Activated CD4-positive, alpha-beta T cell treated with anti-CD3 and anti-CD28 coated beads for 48 hours (primary cell): ENCODE data around the gene TAF10.

Source experiments
- DNase-seq: peaks from one replicate; pipeline ENCODE4 v3.0.0-alpha.2; 2020

Gene TAF10

GRCh38 chr11:6576471-6577373 lies 35.3 kb downstream of the TAF10 start:
- no peak for DNase-seq

DNA sequence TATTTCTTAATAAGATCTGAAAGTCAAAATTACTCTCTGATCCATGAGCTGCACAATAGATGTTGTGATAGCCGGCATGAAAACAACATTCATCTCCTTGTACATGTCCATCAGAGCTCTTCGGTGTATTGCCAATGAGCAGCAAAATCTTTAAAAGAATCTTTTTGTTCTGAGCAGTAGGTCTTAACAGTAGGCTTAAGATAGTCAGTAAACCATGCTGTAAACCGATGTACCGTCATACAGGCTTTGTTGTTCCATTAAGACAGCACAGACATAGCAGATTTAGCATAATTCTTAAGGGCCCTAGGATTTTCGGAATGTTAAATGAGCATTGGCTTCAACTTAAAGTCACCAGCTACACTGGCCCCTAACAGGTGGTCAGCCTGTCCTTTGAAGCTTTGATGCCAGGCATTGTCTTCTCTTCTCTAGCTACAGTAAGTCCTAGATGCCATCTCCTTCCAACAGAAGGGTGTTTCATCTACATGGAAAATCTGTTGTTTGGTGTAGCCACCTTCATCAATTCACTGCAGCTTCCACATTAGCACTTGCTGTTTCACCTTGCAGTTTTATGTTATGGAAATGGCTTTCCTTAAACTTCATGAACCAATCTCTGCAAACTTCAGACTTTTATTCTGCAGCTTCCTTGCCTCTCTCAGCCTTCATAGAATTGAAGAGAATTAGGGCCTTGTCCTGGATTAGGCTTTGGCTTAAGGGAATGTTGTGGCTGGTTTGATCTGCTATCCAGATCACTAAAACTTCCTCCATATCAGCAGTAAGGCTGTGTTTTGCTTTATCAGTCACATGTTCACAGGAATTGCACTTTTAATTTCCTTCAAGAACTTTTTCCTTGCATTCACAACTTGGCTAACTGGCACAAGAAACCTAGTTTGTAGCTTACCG lies 37.0 kb downstream of the TAF10 start:
- DNase-seq, result no peak

DNA sequence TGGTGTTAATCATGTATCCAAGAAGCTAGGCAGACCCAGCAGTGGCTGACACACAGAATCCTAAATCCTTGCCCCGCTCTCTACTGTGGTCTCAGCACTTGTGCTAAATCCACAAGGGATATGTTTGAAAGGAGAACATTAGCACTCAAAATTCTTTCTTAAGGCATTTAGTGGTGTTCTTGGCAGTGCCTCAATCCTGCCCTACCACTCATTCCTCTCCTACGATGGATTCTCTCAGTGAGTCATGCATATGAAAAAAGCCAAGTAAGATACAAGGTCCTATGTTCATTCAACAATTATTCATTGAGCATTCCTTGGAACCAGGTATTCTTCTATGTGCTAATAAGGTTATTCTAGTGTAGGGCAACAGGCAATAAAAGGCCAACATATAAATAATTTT lies 39.8 kb downstream of the TAF10 start:
- DNase-seq, result no peak

DNA sequence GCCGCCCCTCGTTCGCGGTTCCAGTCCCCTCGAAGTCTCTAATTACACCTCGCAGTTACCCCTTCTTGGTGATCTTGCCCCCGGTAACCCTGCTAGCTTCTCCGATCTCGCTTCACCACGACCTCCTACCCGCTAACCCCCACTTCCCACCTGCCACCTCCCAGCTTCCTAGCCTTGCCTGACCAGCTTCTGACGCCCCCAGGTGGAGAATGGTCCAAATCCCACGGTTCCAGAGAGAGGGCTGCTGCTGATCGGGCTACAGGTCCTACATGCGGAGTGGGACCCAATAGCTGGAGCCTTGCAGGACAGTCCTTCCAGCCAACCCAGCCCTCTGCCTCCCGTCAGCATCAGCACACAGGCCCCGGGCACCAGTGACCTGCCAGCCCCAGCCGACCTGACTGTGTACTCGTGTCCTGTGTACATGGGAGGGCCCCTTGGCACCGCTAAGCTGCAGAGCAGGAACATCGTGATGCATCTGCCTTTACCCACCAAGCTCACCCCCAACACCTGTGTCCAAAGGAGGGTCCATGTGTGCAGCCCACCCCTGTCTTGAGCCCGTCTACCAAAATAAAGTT lies 40.5 kb downstream of the TAF10 start:
- DNase-seq, result no peak

DNA sequence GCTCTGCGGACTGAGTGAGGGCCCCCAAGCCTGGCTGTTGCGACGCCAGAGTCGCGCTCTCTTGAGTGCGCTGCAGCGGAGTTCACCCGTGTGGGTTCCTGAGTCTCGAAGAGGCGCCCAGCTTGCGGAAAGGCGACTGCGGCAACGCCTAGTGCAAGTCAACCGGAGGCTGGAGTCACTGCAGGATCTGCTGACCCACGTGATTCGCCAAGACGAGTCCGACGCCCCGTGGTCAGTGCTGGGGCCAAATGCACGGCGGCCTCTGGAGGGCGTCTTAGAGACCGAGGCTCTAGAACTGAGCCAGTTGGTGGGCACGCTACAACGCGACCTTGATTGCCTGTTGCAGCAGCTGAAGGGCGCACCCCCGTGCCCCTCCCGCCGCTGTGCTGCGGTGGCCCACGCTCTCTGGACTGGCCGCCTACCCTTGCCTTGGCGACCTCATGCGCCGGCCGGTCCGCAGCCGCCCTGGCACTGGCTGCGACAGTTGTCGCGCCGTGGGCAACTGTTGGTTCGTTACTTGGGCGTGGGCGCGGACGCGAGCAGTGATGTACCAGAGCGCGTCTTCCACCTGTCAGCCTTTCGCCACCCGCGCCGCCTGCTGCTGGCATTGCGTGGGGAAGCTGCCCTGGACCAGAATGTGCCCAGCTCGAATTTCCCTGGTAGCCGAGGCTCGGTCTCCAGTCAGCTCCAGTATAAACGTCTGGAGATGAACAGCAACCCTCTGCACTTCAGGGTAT lies 41.2 kb downstream of the TAF10 start:
- no peak for DNase-seq

DNA sequence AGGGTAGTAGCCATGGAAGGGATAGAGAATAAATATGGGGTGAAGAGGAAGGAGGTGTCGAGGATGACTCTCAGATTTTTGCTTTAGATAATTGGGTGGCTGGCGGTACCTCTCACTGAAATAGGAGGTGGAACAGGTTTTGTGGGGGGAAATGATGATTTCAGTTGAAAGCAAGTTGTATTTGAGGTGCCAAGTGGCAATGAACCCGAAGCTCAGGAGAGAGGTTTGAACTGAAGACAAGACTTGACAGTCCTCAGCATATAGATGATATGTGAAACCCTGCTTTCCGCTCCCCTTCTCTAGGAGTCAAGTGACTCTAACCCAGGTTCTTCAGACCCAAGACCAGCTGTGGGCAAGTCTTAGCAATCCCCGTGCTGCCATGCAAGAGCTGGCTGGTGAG lies 42.3 kb downstream of the TAF10 start:
- DNase-seq, result no peak

DNA sequence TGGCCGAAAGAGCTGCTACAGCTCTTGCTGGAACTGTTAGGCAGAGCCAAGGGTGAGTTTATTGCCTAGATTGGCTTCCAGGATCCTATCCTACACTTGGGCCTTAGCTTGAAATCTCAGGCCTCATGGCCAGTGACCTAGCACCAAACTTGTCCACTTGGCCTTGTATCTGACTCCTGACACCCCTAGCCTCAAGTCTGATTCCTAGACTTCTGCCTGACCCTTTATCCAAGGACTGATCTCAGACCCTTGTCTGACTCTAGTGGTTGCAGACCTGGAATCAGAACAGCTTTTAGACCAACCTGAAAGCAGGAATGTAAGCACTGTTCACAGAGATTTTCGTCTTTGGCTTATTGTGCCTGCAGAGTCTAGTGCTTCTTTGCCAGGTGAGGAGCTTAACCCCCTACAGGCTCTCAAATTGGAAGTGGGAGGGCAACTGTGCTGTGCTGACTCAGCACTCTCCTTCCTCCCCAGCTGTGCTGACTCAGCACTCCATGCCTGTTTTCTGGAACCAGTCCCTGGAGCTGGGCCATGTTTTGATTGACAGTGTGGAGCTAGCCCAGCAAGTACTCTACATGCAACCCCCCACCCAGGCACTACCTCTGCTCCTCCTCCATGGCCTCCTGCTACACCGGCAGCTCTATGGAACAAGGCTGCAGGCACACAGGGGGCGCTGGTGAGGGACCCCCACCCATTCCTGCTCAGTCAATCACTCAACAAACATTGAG lies 43.7 kb downstream of the TAF10 start:
- no peak for DNase-seq

DNA sequence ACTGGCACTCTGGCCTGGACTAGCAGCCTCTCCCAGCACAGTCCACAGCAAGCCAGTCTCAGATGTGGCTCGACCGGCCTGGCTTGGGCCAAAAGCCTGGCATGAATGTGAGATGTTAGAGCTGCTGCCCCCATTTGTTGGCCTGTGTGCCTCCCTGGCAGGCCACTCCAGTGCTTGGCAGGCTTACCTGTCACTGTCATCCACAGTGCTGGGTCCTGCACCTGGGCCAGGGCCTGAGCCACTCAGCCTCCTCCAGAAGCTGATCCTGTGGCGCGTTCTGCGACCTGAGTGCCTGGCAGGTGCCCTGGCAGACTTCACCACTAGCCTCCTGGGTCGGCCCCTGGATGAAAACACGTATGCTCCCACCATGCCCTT lies 44.7 kb downstream of the TAF10 start:
- DNase-seq, result no peak

GRCh38 chr11:6566704-6567370 lies 45.2 kb downstream of the TAF10 start:
- no peak for DNase-seq

- DNase-seq, result no peak
Observed at GRCh38 chr11:6565988-6566703, 45.9 kb downstream of the TAF10 start.

GRCh38 chr11:6565325-6565724 lies 46.7 kb downstream of the TAF10 start:
- DNase-seq, result no peak

DNA sequence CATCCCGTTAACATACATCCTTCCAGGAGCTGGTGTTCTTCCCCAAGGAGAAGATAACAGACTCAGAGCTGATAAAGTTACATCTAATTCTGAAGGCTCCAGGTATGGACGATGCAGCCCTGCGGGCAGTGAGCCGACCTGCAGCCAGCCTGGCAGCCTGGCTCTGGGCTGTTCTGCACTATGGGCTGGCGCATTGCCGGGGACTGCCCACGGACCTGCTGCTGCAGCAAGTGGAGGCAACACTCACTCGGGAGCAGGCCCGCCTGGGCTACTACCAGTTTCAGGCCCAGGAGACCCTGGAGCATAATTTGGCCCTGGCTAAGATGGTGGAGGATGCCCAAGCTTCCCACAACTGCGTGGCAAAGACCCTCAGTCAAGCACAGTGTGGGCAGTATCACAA lies 48.3 kb downstream of the TAF10 start:
- no peak for DNase-seq

- no peak for DNase-seq
Observed at GRCh38 chr11:6563121-6563619, 48.8 kb downstream of the TAF10 start.

DNA sequence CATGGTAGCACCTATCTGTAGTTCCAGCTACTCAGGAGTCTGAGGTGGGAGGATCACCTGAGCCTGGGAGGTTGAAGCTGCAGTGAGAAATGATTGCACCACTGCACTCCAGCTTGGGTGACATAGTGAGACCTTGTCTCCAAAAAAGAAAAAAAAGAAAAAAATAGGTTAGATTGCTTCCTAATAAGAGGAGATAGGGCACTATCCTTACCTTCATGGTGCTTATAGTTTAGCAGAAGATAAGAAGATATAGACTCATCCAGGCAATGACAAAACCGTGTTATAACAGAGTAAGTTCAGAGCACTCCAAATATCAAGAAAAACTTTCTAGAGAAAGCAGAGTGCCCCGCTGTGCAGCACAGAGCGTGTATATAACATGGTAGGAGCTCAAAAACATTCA lies 50.7 kb downstream of the TAF10 start:
- DNase-seq, result no peak
